GM12878 (cell line): ENCODE data around the gene P3H1. TPM values are rescaled to one million over a fixed set of nuclear protein-coding genes. Genes with fewer than 3 reads are reported as not detected.

Experiments
- ATAC-seq: fragments of 200-7000 bp; cut with Tn5 transposase; 3 replicates; pipeline ENCODE4 v1.9.1; 2020; ENCODE audit warnings: mild to moderate bottlenecking, moderate library complexity
- BruUV-seq: library from RNA; stranded (reverse); fragments of 400-500 nt; replicated peaks from 2 replicates; lab custom pipeline; 2021; lab: Mats Ljungman, UMichigan
- CTCF ChIA-PET: fragments of 300-600 bp; sonication (Branson Sonifier 250); formaldehyde crosslinking; extraction: SDS; loops from one replicate; lab custom pipeline; 2021; ENCODE audit warnings: inconsistent platforms; lab: Yijun Ruan, JAX
- POLR2A ChIA-PET: fragments of 350-600 bp; formaldehyde crosslinking; extraction: SDS; loops from one replicate; lab custom pipeline; 2021; ENCODE audit warnings: inconsistent platforms; lab: Charles Lee
- RAD21 ChIA-PET: fragments of 300-600 bp; sonication (Branson Sonifier 250); formaldehyde crosslinking; loops from one replicate; lab custom pipeline; 2023; ENCODE audit warnings: antibody characterized with exemption; ENCODE audit not compliant: unreplicated experiment; lab: Charles Lee
- SMC1A ChIA-PET: fragments of 300-600 bp; sonication (Branson Sonifier 250); formaldehyde crosslinking; loops from one replicate; lab custom pipeline; 2023; ENCODE audit not compliant: unreplicated experiment, uncharacterized antibody; lab: Charles Lee
- DNase-seq: peaks from one replicate; pipeline ENCODE4 v3.0.0-alpha.2; 2011; ENCODE audit warnings: low read depth, low spot score
- FAIRE-seq: peaks from 3 replicates; lab custom pipeline; 2011; peaks lifted over from hg19 to GRCh38; lab: Jason Lieb, UNC
- H2AFZ ChIP-seq: 2 replicates; pipeline ENCODE4 v1.6.0; 2011; ENCODE audit warnings: low read depth, low read length, control low read depth; ENCODE audit not compliant: control insufficient read depth
- H3K27ac ChIP-seq: 2 replicates; pipeline ENCODE4 v1.5.1; 2011; ENCODE audit warnings: control low read depth; ENCODE audit not compliant: control insufficient read depth, insufficient read depth
- H3K27me3 ChIP-seq, 2 experiments: replicated peaks in 1 of 2; 2 replicates each; pipeline versions ENCODE4 v1.6.0 to v1.6.1; 2011; ENCODE audit warnings: low read length in 1 of 2; ENCODE audit not compliant: control insufficient read depth in 2 of 2, insufficient read depth in 2 of 2
- H3K36me3 ChIP-seq, 2 experiments: 2 replicates each; pipeline ENCODE4 v1.5.1; 2011; ENCODE audit warnings: low read length in 1 of 2; ENCODE audit not compliant: control insufficient read depth in 2 of 2, insufficient read depth in 2 of 2
- H3K4me1 ChIP-seq: 2 replicates; pipeline ENCODE4 v1.6.1; 2011; ENCODE audit warnings: mild to moderate bottlenecking, low read length, moderate library complexity, mixed read lengths; ENCODE audit not compliant: control insufficient read depth, insufficient read depth
- H3K4me2 ChIP-seq: 2 replicates; pipeline ENCODE4 v1.6.0; 2011; ENCODE audit warnings: control low read depth; ENCODE audit not compliant: control insufficient read depth, insufficient read depth
- H3K4me3 ChIP-seq: fragments of 200-600 bp; sonication (generic); 2 replicates; pipeline ENCODE4 v1.5.1; 2016
- H3K79me2 ChIP-seq: 2 replicates; pipeline ENCODE4 v1.6.0; 2011; ENCODE audit warnings: low read length; ENCODE audit not compliant: control insufficient read depth, insufficient read depth
- H3K9ac ChIP-seq: 2 replicates; pipeline ENCODE4 v1.8.0; 2011; ENCODE audit warnings: low read length, control low read depth, mixed read lengths; ENCODE audit not compliant: control insufficient read depth, insufficient read depth
- H3K9me3 ChIP-seq: replicated peaks from 3 replicates; pipeline ENCODE4 v1.5.1; 2011; ENCODE audit warnings: mild to moderate bottlenecking, low read length; ENCODE audit not compliant: control insufficient read depth, insufficient read depth
- H4K20me1 ChIP-seq: 2 replicates; pipeline ENCODE4 v1.6.0; 2011; ENCODE audit not compliant: control insufficient read depth, insufficient read depth
- BCL3 ChIP-seq: IDR thresholded peaks from 2 replicates; pipeline ENCODE4 v1.6.1; 2011; ENCODE audit warnings: borderline replicate concordance, low read depth, mild to moderate bottlenecking, moderate library complexity, low read length; ENCODE audit not compliant: insufficient read depth, poor library complexity, severe bottlenecking
- BRCA1 ChIP-seq: IDR thresholded peaks from 2 replicates; pipeline ENCODE4 v1.6.1; 2011; ENCODE audit warnings: low read depth, low read length, improper control_type of control experiment
- E2F4 ChIP-seq: IDR thresholded peaks from 2 replicates; pipeline ENCODE4 v1.6.1; 2012; ENCODE audit warnings: low read depth, low read length, improper control_type of control experiment
- IKZF1 ChIP-seq: fragments of 450-650 bp; conservative IDR thresholded peaks from 2 replicates; pipeline ENCODE4 v1.6.1; 2017; ENCODE audit warnings: antibody characterized with exemption, mild to moderate bottlenecking
- KDM1A ChIP-seq: fragments of 200-600 bp; sonication (generic); IDR thresholded peaks from 2 replicates; pipeline ENCODE4 v1.6.1; 2016; ENCODE audit warnings: borderline replicate concordance
- MEF2B ChIP-seq: fragments of 450-650 bp; IDR thresholded peaks from 2 replicates; pipeline ENCODE4 v1.6.1; 2018; ENCODE audit warnings: mild to moderate bottlenecking, moderate library complexity; ENCODE audit not compliant: partially characterized antibody, poor library complexity, severe bottlenecking
- NFXL1 ChIP-seq: fragments of 450-650 bp; IDR thresholded peaks from 2 replicates; pipeline ENCODE4 v1.6.1; 2017; ENCODE audit warnings: antibody characterized with exemption, mild to moderate bottlenecking, borderline replicate concordance
- NR2F1 ChIP-seq: fragments of 450-650 bp; conservative IDR thresholded peaks from 2 replicates; pipeline ENCODE4 v1.6.1; 2017; ENCODE audit warnings: mild to moderate bottlenecking
- PAX8 ChIP-seq: fragments of 450-650 bp; IDR thresholded peaks from 2 replicates; pipeline ENCODE4 v1.6.1; 2017; ENCODE audit warnings: mild to moderate bottlenecking, moderate library complexity
- SKIL ChIP-seq: fragments of 450-650 bp; IDR thresholded peaks from 2 replicates; pipeline ENCODE4 v1.6.1; 2017; ENCODE audit warnings: mild to moderate bottlenecking, low read depth, inconsistent platforms; ENCODE audit not compliant: poor library complexity, severe bottlenecking
- SREBF2 ChIP-seq: IDR thresholded peaks from 2 replicates; pipeline ENCODE4 v1.6.1; 2012; ENCODE audit warnings: mild to moderate bottlenecking, low read length
- TCF12 ChIP-seq: IDR thresholded peaks from 2 replicates; pipeline ENCODE4 v1.6.1; 2011; ENCODE audit warnings: low read depth, mild to moderate bottlenecking, low read length
- USF1 ChIP-seq: IDR thresholded peaks from 2 replicates; pipeline ENCODE4 v1.6.1; 2011; ENCODE audit warnings: borderline replicate concordance, low read depth, mild to moderate bottlenecking, moderate library complexity, mixed read lengths, low read length; ENCODE audit not compliant: insufficient read depth; ENCODE audit errors: extremely low read length
- YBX1 ChIP-seq: fragments of 450-650 bp; IDR thresholded peaks from 2 replicates; pipeline ENCODE4 v1.6.1; 2016; ENCODE audit warnings: antibody characterized with exemption
- ZBTB4 ChIP-seq: fragments of 450-650 bp; formaldehyde crosslinking; IDR thresholded peaks from 2 replicates; pipeline ENCODE4 v1.4.0; 2022; ENCODE audit warnings: mild to moderate bottlenecking, moderate library complexity
- WGBS: methylation state at CpG from one replicate; pipeline ENCODE4 v1.1.6; 2016; ENCODE audit warnings: low lambda C conversion rate; ENCODE audit not compliant: insufficient replicate concordance, insufficient coverage; ENCODE audit errors: missing lambda C conversion rate; 5-methylcytosine and 5-hydroxymethylcytosine counted together
- in situ Hi-C: fragments of 300-500 bp; cut with MboI; formaldehyde crosslinking; loops from 9 replicates; pipeline ENCODE4 v1.14.3; 2018; ENCODE audit warnings: mixed read lengths
- intact Hi-C: fragments of 100-400 bp; cut with micrococcal nuclease; formaldehyde crosslinking; loops from one replicate; pipeline ENCODE4 v1.14.2; 2022; ENCODE audit not compliant: unreplicated experiment
- polyA plus RNA-seq, 11 experiments: library from polyadenylated mRNA; depleted of rRNA in 4 of 11; unstranded in 6 of 11; stranded (reverse) in 5 of 11; fragments of >200 nt; fragmentation: Nextera tagmentation in 4 of 11; fragmentation: Illumina TruSeq in 1 of 11; extraction: Ambion mirVana in 4 of 11; extraction: Trizol in 1 of 11; gene quantifications; 1 replicate in 1 of 11; 2 replicates in 10 of 11; pipeline versions ENCODE4 v1.2.1 to v1.2.3, GENCODE V29; 2011 to 2016; ENCODE audit warnings: inconsistent platforms in 2 of 11, missing spikeins in 2 of 11, low read depth in 1 of 11
- total RNA-seq, 4 experiments: library from RNA; depleted of rRNA in 3 of 4; stranded (reverse); fragments of >200 nt in 3 of 4; fragmentation: Illumina TruSeq in 1 of 4; extraction: Trizol in 1 of 4; gene quantifications; 2 replicates each; pipeline versions ENCODE4 v1.2.1 to v1.2.3, GENCODE V29; 2013 to 2021

Gene P3H1
- total and polyA plus RNA-seq, 10 of the 15 experiments (the other 5 are each of a cell fraction or from before 2014, with no cell fraction given), result 0.72 to 42.4 (median 26.0) TPM

GRCh38 chr1:42742617-42743316, 24.1 kb downstream of the P3H1 start:
- ChIA-PET CTCF (interaction anchor here (0.9 kb wide), 1 partner anchor 166 kb away, joined by 4 read pairs; no protein-coding TSS in a partner anchor), SMC1A (interaction anchor here (1.2 kb wide), 1 partner anchor 331 kb away, joined by 4 read pairs; no protein-coding TSS in a partner anchor), RAD21 (no interaction called here), POLR2A (no interaction called here)
- intact Hi-C loops, result no loop called here
- Histone ChIP-seq H3K27ac (no peak overlapping the region), H3K79me2 (no peaks in the 10 kb centered on the region), H3K36me3 (peaks cover 0 to 6% of the 10 kb centered on the region in 2 experiments; a peak in 2 of 4 replicates), H3K4me1 (no peaks in the 10 kb centered on the region), H2AFZ (no peak overlapping the region), H3K4me3 (no peak overlapping the region), H3K27me3 (no peaks in the 10 kb centered on the region), H3K4me2 (no peak overlapping the region), H4K20me1 (no peaks in the 10 kb centered on the region), H3K9me3 (no peaks in the 10 kb centered on the region), H3K9ac (no peak overlapping the region)
- no peak for DNase-seq
- in situ Hi-C loops, result no loop called here
- ATAC-seq, result no peak
- 56% methylated on average over 9 of the region's 9 CpGs for WGBS
- FAIRE-seq, result no peak
- no TSS peak for BruUV-seq
- TF ChIP-seq NR2F1, result no peak
- no peak for TF ChIP-seq BCL3
- TF ChIP-seq MEF2B, result no peak
- TF ChIP-seq NFXL1, result no peak
- no peak for TF ChIP-seq SKIL
- TF ChIP-seq E2F4, result no peak
- TF ChIP-seq TCF12, result no peak
- no peak for TF ChIP-seq BRCA1
- TF ChIP-seq SREBF2, result no peak
- TF ChIP-seq USF1, result no peak
- no peak for TF ChIP-seq YBX1
- no peak for TF ChIP-seq IKZF1
- no peak for TF ChIP-seq ZBTB4
- TF ChIP-seq KDM1A, result no peak
- no peak for TF ChIP-seq PAX8
